Raji (cell line): Measurements from ENCODE around the gene MYOM1.

ENCODE experiments used
- POLR2A ChIP-seq: IDR thresholded peaks from 2 replicates; pipeline ENCODE4 v1.6.1; 2011; ENCODE audit warnings: low read depth, low read length, control low read depth; ENCODE audit not compliant: insufficient read depth

Gene MYOM1

DNA sequence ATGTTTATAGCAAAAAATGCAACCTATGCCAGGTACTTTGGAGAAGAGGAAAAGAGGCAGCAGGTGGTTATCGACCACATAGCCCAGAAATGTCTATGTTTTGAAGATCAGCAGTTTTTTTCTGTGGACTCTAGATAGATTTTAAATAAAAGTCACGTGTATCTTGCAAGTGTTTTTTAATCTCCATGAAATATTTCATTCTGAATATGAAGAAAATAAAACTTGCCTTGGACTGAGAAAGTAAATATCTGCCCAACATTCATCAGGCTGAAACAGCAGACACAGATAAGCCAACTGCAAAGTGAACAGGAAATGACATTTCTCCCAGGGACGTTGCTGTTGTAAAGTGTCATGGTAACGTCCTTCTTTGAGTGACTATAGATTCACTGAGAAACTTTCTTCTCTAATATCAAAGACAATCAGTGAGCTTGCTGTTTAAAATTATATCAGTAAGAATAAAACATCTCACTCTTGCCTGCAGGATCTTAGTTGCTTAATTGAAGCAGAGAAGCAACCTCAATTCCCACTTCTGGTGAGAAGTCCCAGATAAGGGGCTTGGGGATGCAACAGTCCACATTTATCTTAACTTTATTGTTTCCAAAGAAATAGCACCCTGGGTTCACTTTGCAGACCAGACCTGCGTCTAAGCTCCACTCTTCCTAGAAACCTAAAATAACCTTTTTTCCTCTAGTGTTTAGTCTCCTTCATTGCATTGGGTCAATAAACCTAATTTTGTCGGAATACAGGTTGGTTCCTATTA, 6.3 kb downstream of the MYOM1 start:
- TF ChIP-seq POLR2A: no peak

DNA sequence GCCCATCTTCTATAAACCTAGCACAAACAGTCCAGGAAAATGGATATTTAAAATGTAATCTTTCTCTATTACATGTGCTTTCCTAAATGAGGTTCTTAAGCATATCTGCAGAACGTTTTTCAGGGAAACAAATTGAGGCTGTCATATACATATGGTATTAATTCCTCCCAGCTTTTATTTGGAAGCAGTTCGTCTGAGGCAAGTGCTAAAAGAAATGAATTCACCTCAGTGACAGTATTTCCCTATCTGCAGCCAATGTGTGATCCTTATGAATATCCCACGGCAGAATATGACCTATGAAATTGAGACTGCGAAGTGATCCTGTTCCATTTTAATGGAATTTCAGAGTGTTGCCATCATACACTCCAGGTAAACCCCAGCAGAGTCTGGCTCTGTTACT, 7.1 kb downstream of the MYOM1 start:
- no peak for TF ChIP-seq POLR2A

DNA sequence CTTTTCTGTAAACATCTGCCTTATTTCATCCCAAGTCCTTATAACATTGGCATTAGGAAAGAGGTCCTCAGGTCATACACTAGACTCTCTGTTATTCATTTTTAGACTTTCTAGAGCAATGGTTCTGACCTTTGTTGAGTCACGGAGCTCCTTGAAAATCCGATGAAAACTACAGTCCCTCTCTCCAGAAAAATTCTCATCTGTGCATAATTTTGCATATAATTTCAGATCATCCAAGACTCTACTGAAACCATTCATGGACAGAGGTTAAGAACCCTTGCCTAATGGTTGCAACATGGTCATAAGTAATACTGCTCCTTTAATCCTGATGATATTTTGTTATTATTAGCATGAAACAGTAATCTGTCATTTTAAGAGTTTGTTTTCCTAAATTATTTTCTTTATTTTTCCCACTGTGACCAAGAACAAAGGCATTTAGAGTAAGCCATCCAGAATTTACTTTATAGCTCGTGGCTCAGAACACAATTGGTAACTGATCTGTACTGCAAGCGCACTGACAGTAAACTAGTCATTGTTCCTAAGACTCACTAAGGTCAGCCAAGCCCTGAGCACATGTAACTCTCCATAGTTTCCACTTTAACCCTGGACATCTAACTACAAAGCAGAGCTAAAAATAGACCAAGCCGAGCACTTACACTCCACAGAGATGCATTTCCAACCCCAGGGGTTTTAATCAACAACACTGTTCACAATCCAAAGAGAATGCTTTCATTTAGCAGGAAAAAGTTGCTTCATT, 8.4 kb downstream of the MYOM1 start:
- no peak for TF ChIP-seq POLR2A

DNA sequence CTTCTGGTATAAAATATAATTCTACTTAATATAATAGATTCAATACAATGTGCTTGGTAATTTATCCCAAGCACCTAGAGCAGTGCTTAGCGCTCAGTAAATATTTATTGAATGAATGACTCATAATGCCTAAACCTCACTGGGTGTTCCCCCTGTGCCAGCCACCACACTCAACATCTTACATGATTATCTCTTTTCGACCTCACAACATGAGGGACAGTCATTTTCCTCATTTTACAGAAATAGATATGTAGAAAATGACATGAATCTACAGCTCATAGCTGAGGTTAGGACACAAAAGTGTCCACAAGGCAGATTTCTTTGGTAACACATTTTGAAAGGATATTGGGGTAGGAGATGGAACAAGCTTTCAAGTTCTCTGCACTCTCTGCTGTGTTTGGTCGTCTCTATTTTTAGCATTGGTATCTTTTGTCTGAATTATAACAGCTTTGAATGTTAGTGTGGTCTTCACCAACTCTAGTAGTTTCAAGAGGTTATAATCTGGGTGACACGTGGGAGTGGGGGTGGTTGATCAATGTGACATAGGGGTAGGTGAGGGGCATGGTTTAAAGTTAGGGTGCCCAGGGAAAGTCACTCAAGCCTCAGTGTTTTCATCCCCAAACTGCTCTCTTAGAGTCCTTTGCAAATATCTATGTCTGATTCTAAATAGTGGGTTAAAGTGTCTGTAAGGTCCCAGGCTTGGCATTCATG, 9.8 kb downstream of the MYOM1 start:
- no peak for TF ChIP-seq POLR2A

DNA sequence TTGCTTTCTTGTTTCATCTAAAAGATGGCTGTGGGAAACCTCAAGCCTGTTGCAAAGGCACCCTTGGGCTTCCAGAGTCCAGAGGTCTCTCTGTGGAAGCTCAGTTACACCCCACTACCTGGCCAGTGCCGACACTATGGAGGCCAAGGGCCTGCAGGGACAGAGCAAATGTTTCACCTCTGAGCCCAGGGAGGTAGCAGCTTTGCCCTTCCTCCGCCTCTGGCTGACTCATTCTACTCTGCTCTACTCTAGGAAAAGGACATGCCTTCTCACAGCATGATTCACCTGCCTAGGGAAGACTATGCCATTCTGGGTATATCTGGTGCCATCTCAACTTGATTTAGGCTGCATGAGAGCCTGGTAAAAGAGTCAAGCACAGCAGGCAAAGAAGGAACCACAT, 12.2 kb downstream of the MYOM1 start:
- TF ChIP-seq POLR2A: no peak

DNA sequence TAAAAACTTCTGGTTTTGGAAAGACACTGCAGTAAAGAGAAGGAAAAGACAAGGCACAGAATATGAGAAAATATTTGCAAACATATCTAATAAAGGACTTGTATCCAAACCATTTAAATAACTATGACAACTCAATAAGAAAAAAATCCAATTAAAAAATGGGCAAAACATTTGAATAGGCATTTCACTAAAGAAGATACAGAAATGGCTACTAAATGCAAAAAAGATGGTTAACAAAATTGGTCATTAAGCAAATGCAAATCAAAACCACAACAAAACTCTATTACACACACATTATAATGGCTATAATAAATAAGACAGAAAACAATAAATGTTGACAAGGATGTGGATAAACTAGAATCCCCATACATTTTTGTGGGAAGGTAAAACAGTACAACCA, 14.5 kb downstream of the MYOM1 start:
- no peak for TF ChIP-seq POLR2A

DNA sequence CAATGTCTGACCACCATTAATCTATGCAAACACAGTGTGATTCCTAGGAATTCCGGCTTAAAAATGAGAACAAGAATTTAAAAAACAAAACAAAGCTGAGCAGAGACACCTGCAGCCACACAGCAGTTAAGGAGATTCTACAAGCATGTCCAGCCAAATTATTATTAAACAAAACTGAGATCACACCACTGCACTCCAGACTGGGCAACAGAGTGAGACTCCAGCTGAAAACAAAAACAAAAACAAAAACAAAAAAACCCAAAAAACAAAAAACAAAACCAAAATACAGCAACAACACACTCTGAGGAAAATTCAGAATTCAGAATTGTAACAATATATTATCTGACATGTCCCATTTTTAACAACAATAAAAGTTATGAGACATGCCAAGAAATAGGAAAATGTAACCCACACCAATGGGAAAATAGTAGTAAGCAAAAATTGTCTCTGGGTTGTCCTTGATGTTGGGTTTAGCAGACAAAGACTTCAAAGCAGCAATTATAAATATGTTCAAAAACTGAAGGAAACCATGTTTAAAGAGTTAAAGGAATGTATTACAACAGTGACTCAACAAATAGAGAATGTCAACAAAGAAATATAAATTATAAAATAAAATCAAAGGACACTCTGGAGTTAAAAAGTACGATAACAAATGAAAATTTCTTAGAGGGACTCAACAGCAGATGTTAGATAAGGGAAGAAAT, 19.7 kb downstream of the MYOM1 start:
- no peak for TF ChIP-seq POLR2A

DNA sequence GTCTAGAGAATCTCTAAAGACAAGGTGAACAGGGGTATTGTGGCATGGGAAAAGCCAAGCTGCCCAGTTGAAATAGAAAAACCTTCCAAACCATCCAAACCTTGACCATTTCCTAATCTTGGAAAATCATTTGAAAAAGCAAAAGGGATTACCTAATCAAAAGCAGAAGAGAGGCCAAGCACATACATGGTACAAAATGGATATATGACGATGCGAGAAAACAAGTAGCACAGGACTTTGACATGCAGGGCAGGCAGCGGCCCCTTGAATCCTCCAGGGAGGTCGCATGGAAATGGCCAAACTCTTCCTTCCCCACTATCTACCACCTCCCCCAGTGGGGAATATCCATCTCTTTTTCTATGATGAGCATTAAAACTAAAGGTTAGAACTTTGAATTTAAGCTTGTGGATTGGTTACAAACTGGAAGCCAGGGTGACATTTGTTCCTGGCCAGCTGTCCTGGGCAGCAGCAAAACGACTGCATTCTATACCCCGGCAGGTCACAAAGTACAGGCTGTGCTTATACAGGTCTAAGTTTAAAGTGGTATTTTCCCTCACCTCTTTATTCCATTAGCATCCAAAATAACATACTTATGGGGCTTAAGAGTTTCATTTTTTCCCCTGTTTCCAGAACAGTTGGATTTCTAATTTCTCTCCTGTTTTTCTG, 24.7 kb downstream of the MYOM1 start:
- TF ChIP-seq POLR2A: no peak

DNA sequence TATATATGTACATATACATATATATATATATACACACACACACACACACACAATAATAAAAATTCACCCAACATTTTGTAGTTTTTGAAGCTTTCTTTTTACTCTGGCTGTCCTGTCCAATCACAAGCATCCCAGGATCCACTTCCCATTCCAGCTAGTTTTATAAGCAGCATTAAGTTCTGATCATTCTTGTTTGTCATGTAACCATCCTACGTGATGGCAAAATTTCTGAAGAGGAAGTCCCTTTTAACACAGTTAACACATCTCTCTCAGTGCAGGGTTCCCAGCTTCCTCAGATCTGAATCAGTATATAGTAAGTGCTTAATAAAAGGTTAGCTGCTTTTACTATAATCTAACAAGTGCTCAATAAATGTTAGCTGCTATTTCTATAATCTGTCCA, 26.4 kb downstream of the MYOM1 start:
- TF ChIP-seq POLR2A: no peak

DNA sequence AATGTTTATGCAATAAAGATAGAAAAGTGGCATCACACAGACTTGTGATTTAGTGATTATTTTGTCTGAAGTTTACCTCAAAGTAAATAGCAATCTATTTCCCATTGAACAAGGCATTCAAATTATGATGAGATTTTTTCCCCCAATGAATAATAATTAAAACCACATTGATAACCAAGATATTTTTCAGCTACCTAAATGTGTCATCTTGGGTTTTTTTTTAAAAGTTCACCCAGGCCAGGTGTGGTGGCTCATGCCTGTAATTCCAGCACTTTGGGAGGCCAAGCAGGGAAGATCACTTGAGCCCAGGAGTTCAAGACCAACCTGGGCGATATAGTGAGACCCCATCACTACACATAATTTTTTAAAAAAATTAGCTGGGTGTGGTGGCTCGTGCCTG, 27.0 kb downstream of the MYOM1 start:
- no peak for TF ChIP-seq POLR2A

DNA sequence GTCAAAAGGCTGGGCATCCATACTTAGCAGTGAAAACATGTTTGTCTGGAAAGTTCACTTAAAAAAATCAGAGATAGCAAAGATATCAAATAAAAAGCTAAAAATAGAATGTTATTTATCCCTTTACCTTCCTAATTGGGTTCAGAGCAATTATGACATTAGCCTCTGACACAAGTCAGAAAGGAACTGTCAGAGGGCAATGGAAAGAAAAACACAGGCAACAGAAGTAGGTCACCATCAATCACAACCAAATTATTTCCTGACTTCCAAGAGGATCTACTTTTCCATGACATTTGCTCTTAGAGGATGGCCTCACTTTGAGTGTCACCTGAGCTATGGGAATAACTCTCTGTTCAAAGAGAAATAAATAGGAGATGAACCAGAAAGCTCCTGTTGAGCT, 27.5 kb downstream of the MYOM1 start:
- no peak for TF ChIP-seq POLR2A

DNA sequence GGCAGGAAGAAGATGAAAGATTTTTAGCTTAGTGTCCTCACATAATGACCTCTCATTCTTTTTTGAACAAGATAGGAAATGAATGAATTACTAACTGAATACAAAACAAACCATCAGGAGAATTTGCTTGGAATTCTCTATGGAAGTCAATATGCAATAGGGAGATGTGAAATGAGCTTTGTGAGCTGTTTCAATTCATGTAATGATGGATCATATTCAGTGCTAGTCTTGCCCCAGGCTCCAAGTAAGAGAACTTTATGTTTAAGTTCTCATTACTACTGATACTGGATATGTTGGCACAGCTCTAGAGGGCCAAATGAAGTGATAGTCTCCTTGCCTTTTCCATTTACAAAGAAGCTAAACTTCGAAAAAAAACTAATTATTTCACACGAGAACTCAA, 29.2 kb downstream of the MYOM1 start:
- TF ChIP-seq POLR2A: no peak

DNA sequence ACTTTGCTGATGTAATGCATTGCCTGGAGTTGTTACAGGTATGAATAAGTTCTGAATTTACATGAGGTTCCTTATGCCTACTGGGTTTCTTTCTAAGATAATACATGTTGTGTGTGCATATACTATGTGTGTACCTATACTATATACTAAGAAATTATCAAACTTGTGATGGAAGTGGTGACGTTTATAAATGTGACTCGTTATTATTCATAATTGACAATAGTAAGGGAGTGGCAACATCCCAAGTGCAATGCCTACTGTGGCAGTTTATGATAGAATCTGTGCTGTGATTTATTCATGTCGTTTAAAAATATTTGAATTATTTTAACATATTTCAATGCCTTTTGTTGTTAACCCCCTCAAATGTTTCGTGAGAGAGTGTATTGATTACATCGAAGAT, 29.9 kb downstream of the MYOM1 start:
- no peak for TF ChIP-seq POLR2A

DNA sequence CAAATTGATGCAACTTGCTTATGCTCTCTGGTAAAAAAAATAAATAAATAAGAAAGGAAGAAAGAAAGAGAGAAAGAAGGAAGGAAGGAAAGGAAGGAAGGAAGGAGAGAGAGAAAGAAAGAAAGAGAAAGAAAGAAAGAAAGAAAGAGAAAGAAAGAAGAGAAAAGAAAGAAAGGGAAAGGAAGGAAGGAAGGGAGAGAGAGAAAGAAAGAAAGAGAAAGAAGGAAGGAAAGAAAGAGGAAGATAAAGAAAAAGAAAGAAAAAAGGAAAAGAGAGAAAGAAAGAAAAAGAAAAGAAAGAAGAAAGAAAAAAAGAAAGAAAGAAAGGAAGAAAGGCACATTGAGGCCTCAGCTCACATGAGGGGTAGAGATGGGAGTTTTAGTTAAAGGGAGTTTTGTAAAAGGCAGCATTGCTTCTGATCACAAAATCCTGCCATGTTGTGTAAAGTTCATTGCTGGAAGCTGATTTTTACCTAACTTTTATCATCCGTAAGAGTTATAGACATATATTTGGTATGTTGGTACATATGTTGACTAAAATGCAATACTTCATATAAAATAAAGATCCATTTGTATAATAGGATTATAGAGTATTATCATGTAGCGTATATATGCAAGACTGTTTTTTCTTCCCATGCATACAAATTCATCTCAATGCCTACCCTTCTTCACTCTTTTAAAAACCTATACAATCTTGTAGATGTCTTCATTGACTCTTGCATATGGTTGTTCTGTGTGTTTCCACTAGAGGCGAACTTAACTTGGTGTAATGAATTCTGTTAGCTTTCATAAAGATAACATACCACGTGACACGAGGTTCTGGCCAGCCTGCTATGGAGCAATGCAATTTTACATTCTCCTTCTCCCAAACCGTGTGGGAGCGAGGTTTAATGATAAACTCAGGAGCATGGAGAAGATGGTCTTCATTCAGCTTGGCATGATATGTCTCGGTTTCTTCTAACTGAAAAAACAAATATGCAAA, 32.8 kb downstream of the MYOM1 start:
- TF ChIP-seq POLR2A: no peak

DNA sequence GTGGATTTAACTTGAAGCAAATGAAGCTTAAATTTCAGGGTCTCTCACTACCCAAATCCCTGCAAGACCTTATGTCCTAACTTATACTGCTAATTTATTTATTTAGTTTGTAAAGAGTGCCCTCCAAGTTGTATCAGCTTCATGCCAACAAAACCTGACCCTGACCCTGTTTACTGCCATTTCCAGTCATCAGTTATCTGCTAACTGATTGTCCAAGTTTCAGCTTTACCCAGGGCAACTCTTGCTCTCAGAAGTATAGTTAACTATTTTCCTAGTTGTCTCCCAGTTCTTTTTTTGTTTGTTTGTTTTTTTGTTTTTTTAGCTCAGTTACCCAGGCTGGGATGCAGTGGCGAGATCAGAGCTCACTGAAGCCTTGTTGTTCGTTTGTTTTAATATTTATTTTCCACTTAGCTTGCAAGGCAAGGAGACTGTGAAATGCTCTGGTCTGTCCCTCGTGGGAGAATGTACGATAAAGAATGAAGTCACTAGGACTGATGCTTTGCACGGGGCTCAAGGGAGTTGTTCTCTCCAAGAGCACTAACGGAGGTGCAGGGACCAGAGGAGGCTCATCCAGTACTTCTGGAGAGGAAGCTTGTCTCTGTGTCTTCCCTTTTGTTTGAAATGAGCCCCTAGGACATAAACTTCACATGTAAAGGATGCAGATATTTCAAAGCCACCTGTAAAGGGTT, 35.3 kb downstream of the MYOM1 start:
- TF ChIP-seq POLR2A: no peak
